Neural cell (in vitro differentiated cells): ENCODE measurements around the gene ZNF775. TPM values are rescaled to one million over a fixed set of nuclear protein-coding genes. Genes with fewer than 3 reads are reported as not detected.

Experiments used
- H2AFZ ChIP-seq: fragments of 200-600, 300-800 bp; sonication (generic), shearing (Covaris generic); 2 replicates; pipeline ENCODE4 v1.6.0; 2014; ENCODE audit warnings: low read depth, mild to moderate bottlenecking, antibody characterized with exemption, low read length, moderate library complexity
- H3F3A ChIP-seq: fragments of 200-600 bp; shearing (Covaris generic); 2 replicates; pipeline ENCODE4 v1.6.1; 2016; ENCODE audit warnings: mild to moderate bottlenecking, moderate library complexity, mixed read lengths, antibody characterized with exemption, low read length; ENCODE audit not compliant: insufficient read depth, poor library complexity, severe bottlenecking
- H3K27ac ChIP-seq: fragments of 200-600, 300-800 bp; sonication (generic), shearing (Covaris generic); 2 replicates; pipeline ENCODE4 v1.5.1; 2014; ENCODE audit warnings: mild to moderate bottlenecking, low read length, moderate library complexity
- H3K27me3 ChIP-seq: fragments of 300-800, 200-600 bp; sonication (generic), shearing (Covaris generic); 2 replicates; pipeline ENCODE4 v1.6.0; 2014; ENCODE audit warnings: mild to moderate bottlenecking, low read depth, low read length, moderate library complexity; ENCODE audit not compliant: insufficient read depth
- H3K36me3 ChIP-seq: fragments of 300-800, 200-600 bp; sonication (generic), shearing (Covaris generic); 2 replicates; pipeline ENCODE4 v1.5.1; 2014; ENCODE audit warnings: mild to moderate bottlenecking, antibody characterized with exemption, low read length, moderate library complexity; ENCODE audit not compliant: insufficient read depth
- H3K4me2 ChIP-seq: fragments of 300-800, 200-600 bp; sonication (generic), shearing (Covaris generic); 2 replicates; pipeline ENCODE4 v1.6.0; 2014; ENCODE audit warnings: mild to moderate bottlenecking, low read length
- H3K4me3 ChIP-seq: fragments of 300-800, 200-600 bp; sonication (generic), shearing (Covaris generic); 2 replicates; pipeline ENCODE4 v1.5.1; 2014; ENCODE audit warnings: mild to moderate bottlenecking, low read length, moderate library complexity
- H3K79me2 ChIP-seq: fragments of 200-600 bp; shearing (Covaris generic); replicated peaks from 2 replicates; pipeline ENCODE4 v1.6.0; 2014; ENCODE audit warnings: mild to moderate bottlenecking, low read length, moderate library complexity; ENCODE audit not compliant: insufficient read depth
- H3K9ac ChIP-seq: fragments of 300-800, 200-600 bp; sonication (generic), shearing (Covaris generic); 2 replicates; pipeline ENCODE4 v1.6.1; 2016; ENCODE audit warnings: mild to moderate bottlenecking, low read length, mixed read lengths
- H3K9me2 ChIP-seq: fragments of 200-600 bp; shearing (Covaris generic); 2 replicates; pipeline ENCODE4 v1.6.1; 2016; ENCODE audit warnings: mild to moderate bottlenecking, low read length, mixed read lengths; ENCODE audit not compliant: insufficient read depth
- H3K9me3 ChIP-seq: fragments of 200-600, 300-800 bp; sonication (generic), shearing (Covaris generic); 2 replicates; pipeline ENCODE4 v1.6.1; 2016; ENCODE audit warnings: mild to moderate bottlenecking, mixed run types, low read length, moderate library complexity, mixed read lengths
- H4K20me1 ChIP-seq: fragments of 200-600 bp; shearing (Covaris generic); 2 replicates; pipeline ENCODE4 v1.6.1; 2016; ENCODE audit warnings: mild to moderate bottlenecking, mixed run types; ENCODE audit not compliant: insufficient read depth
- CTCF ChIP-seq: fragments of 450-650 bp; IDR thresholded peaks from 2 replicates; pipeline ENCODE4 v1.5.1; 2014; ENCODE audit warnings: antibody characterized with exemption, mild to moderate bottlenecking, moderate library complexity; ENCODE audit not compliant: poor library complexity, severe bottlenecking
- EP300 ChIP-seq: fragments of 450-650 bp; conservative IDR thresholded peaks from 2 replicates; pipeline ENCODE4 v1.6.1; 2014; ENCODE audit warnings: antibody characterized with exemption, mild to moderate bottlenecking, moderate library complexity; ENCODE audit not compliant: poor library complexity, severe bottlenecking
- EZH2 ChIP-seq: fragments of 200-600, 300-800 bp; shearing (Covaris generic), sonication (generic); IDR thresholded peaks from 2 replicates; pipeline ENCODE4 v1.6.1; 2014; ENCODE audit warnings: antibody characterized with exemption, low read length, borderline replicate concordance, mild to moderate bottlenecking; ENCODE audit not compliant: insufficient read depth, poor library complexity, severe bottlenecking
- MXI1 ChIP-seq: fragments of 450-650 bp; conservative IDR thresholded peaks from 2 replicates; pipeline ENCODE4 v1.6.1; 2014; ENCODE audit warnings: antibody characterized with exemption, mild to moderate bottlenecking; ENCODE audit not compliant: poor library complexity, severe bottlenecking
- POLR2AphosphoS5 ChIP-seq: IDR thresholded peaks from 2 replicates; pipeline ENCODE4 v1.6.1; 2012
- RAD21 ChIP-seq: fragments of 450-650 bp; conservative IDR thresholded peaks from 2 replicates; pipeline ENCODE4 v1.6.1; 2014; ENCODE audit warnings: antibody characterized with exemption, mild to moderate bottlenecking, moderate library complexity
- SMC3 ChIP-seq: fragments of 450-650 bp; conservative IDR thresholded peaks from 2 replicates; pipeline ENCODE4 v1.6.1; 2014; ENCODE audit warnings: antibody characterized with exemption, mild to moderate bottlenecking, moderate library complexity; ENCODE audit not compliant: poor library complexity
- TAF1 ChIP-seq: IDR thresholded peaks from 2 replicates; pipeline ENCODE4 v1.6.1; 2012; ENCODE audit warnings: low read depth
- polyA plus RNA-seq: library from polyadenylated mRNA; depleted of rRNA; stranded (reverse); fragments of >200 nt; gene quantifications from 2 replicates; pipeline ENCODE4 v1.2.3, GENCODE V29; 2014
- TF ChIP-seq, protein P1 (sequence below): IDR thresholded peaks from 2 replicates; pipeline ENCODE4 v1.6.1; 2012; ENCODE audit warnings: borderline replicate concordance

The ZNF775 gene
- polyA plus RNA-seq, 1 donor from 2014 or later = 16.8 TPM

GRCh38 chr7:150363370-150363769 lies 15.8 kb upstream of the ZNF775 start:
- no peaks in the 10 kb centered on the region for H3K9me3 ChIP-seq
- no peak overlapping the region for H3K4me2 ChIP-seq
- no peaks in the 10 kb centered on the region for H4K20me1 ChIP-seq
- H2AFZ ChIP-seq = no peak overlapping the region
- no peaks in the 10 kb centered on the region for H3F3A ChIP-seq
- H3K79me2 ChIP-seq = no peaks in the 10 kb centered on the region
- no peaks in the 10 kb centered on the region for H3K27me3 ChIP-seq
- TF ChIP-seq EP300 (no peak), POLR2AphosphoS5 (no peak)
- no peaks in the 10 kb centered on the region for H3K36me3 ChIP-seq
- H3K9ac ChIP-seq = no peak overlapping the region
- H3K27ac ChIP-seq = no peak overlapping the region
- H3K4me3 ChIP-seq = no peak overlapping the region
- H3K9me2 ChIP-seq = no peaks in the 10 kb centered on the region

GRCh38 chr7:150363872-150364271 lies 15.3 kb upstream of the ZNF775 start:
- Histone ChIP-seq H3K9me2 (no peaks in the 10 kb centered on the region), H2AFZ (no peak overlapping the region), H3K27ac (no peak overlapping the region), H3K27me3 (no peaks in the 10 kb centered on the region), H3K36me3 (no peaks in the 10 kb centered on the region), H3F3A (no peaks in the 10 kb centered on the region), H3K4me2 (no peak overlapping the region), H3K9me3 (no peaks in the 10 kb centered on the region), H3K9ac (no peak overlapping the region), H3K4me3 (no peak overlapping the region), H3K79me2 (no peaks in the 10 kb centered on the region), H4K20me1 (no peaks in the 10 kb centered on the region)
- no peak for TF ChIP-seq SMC3
- TF ChIP-seq EP300 = no peak
- TF ChIP-seq POLR2AphosphoS5 = no peak
- no peak for TF ChIP-seq CTCF
- TF ChIP-seq, protein P1, sequence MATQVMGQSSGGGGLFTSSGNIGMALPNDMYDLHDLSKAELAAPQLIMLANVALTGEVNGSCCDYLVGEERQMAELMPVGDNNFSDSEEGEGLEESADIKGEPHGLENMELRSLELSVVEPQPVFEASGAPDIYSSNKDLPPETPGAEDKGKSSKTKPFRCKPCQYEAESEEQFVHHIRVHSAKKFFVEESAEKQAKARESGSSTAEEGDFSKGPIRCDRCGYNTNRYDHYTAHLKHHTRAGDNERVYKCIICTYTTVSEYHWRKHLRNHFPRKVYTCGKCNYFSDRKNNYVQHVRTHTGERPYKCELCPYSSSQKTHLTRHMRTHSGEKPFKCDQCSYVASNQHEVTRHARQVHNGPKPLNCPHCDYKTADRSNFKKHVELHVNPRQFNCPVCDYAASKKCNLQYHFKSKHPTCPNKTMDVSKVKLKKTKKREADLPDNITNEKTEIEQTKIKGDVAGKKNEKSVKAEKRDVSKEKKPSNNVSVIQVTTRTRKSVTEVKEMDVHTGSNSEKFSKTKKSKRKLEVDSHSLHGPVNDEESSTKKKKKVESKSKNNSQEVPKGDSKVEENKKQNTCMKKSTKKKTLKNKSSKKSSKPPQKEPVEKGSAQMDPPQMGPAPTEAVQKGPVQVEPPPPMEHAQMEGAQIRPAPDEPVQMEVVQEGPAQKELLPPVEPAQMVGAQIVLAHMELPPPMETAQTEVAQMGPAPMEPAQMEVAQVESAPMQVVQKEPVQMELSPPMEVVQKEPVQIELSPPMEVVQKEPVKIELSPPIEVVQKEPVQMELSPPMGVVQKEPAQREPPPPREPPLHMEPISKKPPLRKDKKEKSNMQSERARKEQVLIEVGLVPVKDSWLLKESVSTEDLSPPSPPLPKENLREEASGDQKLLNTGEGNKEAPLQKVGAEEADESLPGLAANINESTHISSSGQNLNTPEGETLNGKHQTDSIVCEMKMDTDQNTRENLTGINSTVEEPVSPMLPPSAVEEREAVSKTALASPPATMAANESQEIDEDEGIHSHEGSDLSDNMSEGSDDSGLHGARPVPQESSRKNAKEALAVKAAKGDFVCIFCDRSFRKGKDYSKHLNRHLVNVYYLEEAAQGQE = no peak
- TF ChIP-seq EZH2 = no peak
- no peak for TF ChIP-seq TAF1
- TF ChIP-seq MXI1 = no peak
- no peak for TF ChIP-seq RAD21

- Histone ChIP-seq H3K27me3 (no peaks in the 10 kb centered on the region), H3K36me3 (no peaks in the 10 kb centered on the region), H3K79me2 (peaks cover 13% of the 10 kb centered on the region), H3F3A (no peaks in the 10 kb centered on the region), H2AFZ (no peak overlapping the region), H3K9me3 (no peaks in the 10 kb centered on the region), H3K4me3 (no peak overlapping the region), H3K9ac (no peak overlapping the region), H3K27ac (no peak overlapping the region), H4K20me1 (no peaks in the 10 kb centered on the region), H3K9me2 (no peaks in the 10 kb centered on the region), H3K4me2 (no peak overlapping the region)
- TF ChIP-seq EZH2 = no peak
- no peak for TF ChIP-seq CTCF
These were observed 13.9 kb upstream of the ZNF775 start for GRCh38 chr7:150365194-150365593.
